GM13977 (cell line): Measurements from ENCODE around the gene TAOK3.

ENCODE experiments used
- DNase-seq: peaks from one replicate; pipeline ENCODE4 v3.0.0; 2012; ENCODE audit warnings: low spot score
- CTCF ChIP-seq: IDR thresholded peaks from 2 replicates; pipeline ENCODE4 v1.5.1; 2012; ENCODE audit warnings: mild to moderate bottlenecking, control low read depth; ENCODE audit not compliant: insufficient read depth; ENCODE audit errors: extremely low read depth, missing control alignments
- in situ Hi-C: fragments of 300-500 bp; cut with MboI; formaldehyde crosslinking; loops from one replicate; pipeline ENCODE4 v1.12.0; 2022; ENCODE audit warnings: low sequenced_read_pairs, low pct_unique_long_range_greater_than_20kb, mixed read lengths, inconsistent platforms; ENCODE audit not compliant: unreplicated experiment

Gene TAOK3

GRCh38 chr12:118345355-118345754 is 27.4 kb downstream of the TAOK3 start:
- no peak for DNase-seq
- in situ Hi-C loops, result no loop called here
- no peak for TF ChIP-seq CTCF

DNA sequence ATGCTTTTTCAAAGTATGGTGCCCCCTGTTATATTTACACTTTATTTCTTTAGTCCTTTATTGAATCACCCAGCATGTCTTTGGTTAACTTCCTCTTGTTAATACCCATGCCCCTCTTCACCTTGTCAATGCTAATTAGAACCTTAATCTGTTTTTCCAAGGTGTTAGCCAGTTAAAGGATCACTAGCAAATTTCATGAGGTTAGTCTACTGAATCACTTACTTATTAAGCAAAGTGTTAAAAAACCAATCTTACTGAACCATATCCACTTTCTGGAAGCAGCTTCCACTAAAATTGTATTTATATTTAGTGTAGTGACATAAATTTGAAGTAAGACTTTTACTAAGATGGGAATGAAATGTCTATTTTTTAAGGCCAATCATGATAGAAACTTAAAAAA is 27.9 kb downstream of the TAOK3 start:
- in situ Hi-C loops, result no loop called here
- TF ChIP-seq CTCF, result no peak
- DNase-seq, result no peak

- in situ Hi-C loops, result no loop called here
- no peak for DNase-seq
- TF ChIP-seq CTCF, result no peak
Measured at GRCh38 chr12:118342090-118342489, 30.6 kb downstream of the TAOK3 start.

- no peak for DNase-seq
- in situ Hi-C loops, result no loop called here
- no peak for TF ChIP-seq CTCF
Measured at GRCh38 chr12:118337194-118337838, 35.4 kb downstream of the TAOK3 start.

- TF ChIP-seq CTCF, result no peak
- no peak for DNase-seq
- in situ Hi-C loops, result no loop called here
Measured at GRCh38 chr12:118336123-118336522, 36.6 kb downstream of the TAOK3 start.

- no peak for TF ChIP-seq CTCF
- DNase-seq, result no peak
- in situ Hi-C loops, result no loop called here
Measured at GRCh38 chr12:118334939-118335567, 37.7 kb downstream of the TAOK3 start.
